ENCODE data around the gene PRKCB.

The PRKCB gene

GRCh38 chr16:24165273-24165672, 329.5 kb downstream of the PRKCB start:
- no peak for DNase-seq (ENCODE audit: low read depth, low spot score)

DNA sequence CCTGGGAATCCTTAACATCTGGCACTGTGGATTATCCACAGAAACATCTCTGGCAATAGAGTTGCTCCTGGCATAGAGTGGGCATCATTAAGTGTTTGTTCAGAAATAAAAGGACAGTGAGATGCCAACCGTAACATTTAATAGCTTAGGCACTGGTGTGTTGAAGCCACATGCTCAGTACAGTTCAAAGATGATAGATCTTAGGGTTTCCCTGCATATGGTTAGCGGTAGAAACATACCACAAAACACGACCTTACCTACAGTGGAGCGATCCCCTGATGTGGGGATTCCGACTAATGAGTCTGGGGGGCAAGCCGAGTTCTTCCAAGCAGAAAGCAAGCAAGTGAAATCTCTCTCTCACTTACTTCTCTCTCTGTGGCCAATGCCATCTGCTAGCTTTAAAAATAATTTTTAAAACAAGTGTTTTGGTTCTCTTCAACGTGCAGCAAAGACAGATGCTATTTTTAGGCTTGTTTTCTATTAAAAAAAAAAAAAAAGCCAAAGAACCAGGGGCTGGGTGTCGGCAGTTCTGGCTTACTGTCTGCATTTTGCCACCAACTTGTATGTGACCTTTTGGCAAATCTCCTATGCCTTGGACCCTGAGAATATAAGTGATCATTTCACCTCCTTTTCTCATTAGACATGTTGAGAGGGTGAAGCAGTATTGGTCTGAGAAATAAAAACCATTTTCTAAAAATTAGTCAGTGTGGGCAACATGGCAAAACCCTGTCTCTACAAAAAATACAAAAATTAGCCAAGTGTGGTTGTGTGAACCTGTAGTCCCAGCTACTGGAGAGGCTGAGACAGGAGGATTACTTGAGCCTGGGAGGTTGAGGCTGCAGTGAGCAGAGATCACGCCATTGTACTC, 331.1 kb downstream of the PRKCB start:
- no peak for DNase-seq (ENCODE audit: low read depth, low spot score)

GRCh38 chr16:24168856-24169255, 333.1 kb downstream of the PRKCB start:
- DNase-seq (ENCODE audit: low read depth, low spot score): no peak

- DNase-seq (ENCODE audit: low read depth, low spot score): no peak
These were observed 334.6 kb downstream of the PRKCB start for GRCh38 chr16:24170407-24170806.

GRCh38 chr16:24174504-24174903, 338.7 kb downstream of the PRKCB start:
- DNase-seq (ENCODE audit: low read depth, low spot score): no peak

DNA sequence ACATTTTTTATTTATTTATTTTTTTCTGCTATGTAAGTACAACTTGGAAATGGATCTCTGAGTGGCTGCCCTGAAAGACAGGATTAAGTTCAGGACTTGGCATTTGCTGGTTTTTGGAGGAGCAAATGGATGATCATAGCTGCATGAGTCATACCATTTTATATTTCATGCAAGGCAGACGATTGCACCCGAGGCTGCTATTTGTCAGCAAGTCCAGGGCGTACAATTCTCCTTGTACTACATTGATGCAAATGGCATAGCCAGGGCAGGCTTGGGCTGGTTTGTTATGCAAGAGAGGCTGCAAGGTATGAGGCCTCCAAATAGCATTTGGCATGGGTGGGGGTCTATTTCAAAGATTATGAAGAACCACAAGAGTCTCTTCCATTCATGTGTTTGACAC, 339.2 kb downstream of the PRKCB start:
- no peak for DNase-seq (ENCODE audit: low read depth, low spot score)

- DNase-seq (ENCODE audit: low read depth, low spot score): no peak
These were observed 342.7 kb downstream of the PRKCB start for GRCh38 chr16:24178496-24178895.

- no peak for DNase-seq (ENCODE audit: low read depth, low spot score)
These were observed 344.7 kb downstream of the PRKCB start for GRCh38 chr16:24180451-24180850.

- DNase-seq (ENCODE audit: low read depth, low spot score): no peak
These were observed 352.3 kb downstream of the PRKCB start for GRCh38 chr16:24188021-24188542.

- no peak for DNase-seq (ENCODE audit: low read depth, low spot score)
These were observed 353.1 kb downstream of the PRKCB start for GRCh38 chr16:24188751-24189318.

DNA sequence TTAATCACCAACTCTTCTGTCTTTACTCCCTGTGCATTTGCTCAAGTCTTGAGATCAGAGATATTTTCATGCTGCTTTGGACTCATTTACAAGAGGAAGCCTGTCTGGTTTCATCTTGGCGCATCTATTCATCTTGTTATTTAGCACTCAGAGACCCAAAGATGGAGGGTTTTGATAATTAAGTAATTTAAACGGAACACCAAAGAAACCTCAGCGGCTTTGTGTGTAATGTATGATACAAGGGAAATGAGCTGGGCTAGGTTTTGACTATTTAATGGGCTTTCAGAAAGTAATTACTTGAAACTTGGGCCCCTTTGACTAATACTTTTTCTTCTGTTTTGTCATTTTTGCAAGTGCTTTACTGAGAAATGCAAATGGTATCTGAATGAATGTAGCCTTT, 354.2 kb downstream of the PRKCB start:
- no peak for DNase-seq (ENCODE audit: low read depth, low spot score)

DNA sequence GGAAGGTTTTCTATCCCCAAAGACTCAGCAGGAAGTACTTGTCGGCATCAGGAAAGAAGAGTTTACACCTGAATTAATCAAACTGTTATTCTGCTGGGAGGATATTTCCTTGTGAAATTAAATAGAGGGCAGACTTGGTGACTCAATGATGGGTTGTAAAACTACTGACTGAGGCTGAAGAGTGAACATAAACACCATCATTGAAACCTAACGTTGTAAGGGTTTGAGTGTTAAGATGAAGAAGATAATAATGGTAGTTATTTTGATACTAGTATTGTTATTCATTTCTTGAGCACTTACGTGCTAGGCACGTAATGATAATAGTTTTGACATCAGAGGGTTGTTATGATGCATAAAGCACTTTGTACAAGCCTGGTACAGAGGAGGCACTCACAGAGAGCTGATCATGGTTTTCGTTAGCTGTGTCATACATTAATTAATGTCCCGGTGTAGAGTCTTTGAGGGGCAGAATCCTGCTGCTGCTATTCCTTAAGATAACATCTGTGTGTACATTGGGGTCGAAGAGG, 356.2 kb downstream of the PRKCB start:
- no peak for DNase-seq (ENCODE audit: low read depth, low spot score)

GRCh38 chr16:24195221-24195620, 359.4 kb downstream of the PRKCB start:
- DNase-seq (ENCODE audit: low read depth, low spot score): no peak

GRCh38 chr16:24198807-24199533, 363.2 kb downstream of the PRKCB start:
- no peak for DNase-seq (ENCODE audit: low read depth, low spot score)

DNA sequence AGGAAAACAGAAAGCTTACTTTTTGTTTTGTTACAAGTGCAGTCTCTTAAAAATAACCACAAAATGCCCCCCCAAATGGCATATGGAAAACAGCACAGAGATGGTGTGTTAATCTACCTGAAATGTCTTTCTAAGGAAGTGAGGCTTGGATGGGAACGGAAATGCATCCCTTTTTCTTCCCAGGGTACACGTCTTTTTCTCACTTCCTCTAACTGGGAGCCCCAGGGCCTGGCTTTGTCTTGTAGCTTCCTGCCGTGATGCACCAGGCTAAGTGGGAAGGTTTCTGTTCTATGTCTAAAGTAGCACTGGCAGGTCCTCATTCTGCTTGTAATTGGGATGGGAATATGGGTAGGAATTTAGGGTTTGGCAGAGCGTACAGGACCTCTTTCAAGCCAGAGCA, 367.9 kb downstream of the PRKCB start:
- no peak for DNase-seq (ENCODE audit: low read depth, low spot score)

DNA sequence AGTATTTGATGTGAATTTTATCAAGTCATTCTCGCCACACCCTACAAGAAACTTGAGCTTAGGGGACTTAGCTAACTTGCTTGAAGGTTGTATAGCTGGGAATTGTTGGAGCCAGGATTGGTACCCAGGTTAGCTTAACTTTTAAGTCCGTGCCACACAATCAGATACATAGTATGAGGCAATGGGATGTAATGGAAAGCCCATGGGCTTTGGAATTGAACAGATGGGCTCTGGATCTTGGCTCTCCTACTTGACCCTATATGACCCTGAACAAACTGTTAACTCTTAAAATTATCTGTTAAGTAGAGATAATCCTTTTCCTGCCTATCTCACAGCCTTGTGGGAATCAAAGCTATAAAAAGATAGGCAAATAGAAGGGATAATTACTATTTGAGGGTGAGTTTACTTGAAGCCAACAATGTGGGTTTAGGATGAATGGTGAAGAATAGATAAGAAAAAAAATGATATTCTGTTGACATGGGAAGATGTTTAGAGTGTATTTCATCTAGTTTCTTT, 368.4 kb downstream of the PRKCB start:
- DNase-seq (ENCODE audit: low read depth, low spot score): no peak

DNA sequence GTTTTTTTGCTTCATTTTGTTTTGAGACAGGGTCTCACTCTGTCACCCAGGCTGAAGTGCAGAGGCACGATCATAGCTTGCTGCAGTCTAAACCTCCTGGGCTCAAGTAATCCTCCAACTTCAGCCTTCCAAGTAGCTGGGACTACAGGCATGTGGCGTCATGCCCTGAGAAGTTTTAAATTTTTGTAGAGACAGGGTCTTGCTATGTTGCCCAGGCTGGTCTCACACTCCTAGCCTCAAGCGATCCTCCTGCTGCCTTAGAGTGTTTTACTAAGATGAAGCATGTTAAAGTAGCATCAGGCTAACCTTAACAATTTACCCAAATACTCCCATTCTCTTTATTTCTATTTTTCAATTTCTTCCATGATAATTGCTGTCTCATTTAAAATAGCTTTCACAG, 371.1 kb downstream of the PRKCB start:
- DNase-seq (ENCODE audit: low read depth, low spot score): no peak

DNA sequence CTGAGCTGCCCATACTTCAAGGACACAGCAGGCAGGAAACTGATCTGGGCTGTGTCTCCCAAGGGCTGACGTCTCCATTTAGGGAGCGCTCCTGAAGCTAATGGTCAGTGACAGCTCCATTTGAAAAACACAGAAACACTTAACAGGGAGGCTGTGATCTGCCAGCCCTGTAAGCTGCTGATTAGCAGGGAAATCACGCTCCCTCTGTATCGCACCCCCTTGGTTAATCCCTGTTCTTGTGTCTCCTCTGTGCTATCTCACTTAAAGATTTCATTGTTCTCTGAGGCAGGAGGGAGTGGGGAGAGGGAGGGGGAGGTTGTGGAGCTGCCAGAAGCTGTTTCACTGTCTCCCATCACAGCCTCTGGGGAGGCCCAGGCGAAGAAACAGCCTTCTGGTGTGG, 372.9 kb downstream of the PRKCB start:
- DNase-seq (ENCODE audit: low read depth, low spot score): no peak

GRCh38 chr16:24214992-24215391, 379.2 kb downstream of the PRKCB start:
- DNase-seq (ENCODE audit: low read depth, low spot score): no peak

GRCh38 chr16:24216961-24217360, 381.2 kb downstream of the PRKCB start:
- DNase-seq (ENCODE audit: low read depth, low spot score): no peak

DNA sequence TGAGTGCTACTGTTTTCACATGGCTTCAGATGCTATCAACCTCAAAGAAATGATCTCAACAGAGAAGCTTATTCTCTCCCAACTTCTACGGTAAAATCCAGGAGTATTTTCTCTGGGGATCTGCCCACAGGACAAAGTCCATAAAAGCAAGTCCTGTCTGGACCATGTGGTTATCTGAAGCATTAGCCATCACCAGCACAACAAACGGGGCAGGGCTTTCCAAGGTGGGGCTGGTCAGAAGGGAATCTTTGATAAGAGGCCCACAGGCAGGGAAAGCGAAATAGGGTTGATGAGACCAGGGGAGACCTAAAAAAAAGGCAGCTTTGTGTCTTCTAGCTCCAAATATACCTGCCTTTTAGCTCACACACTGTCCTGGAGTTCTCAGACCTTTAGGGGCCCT, 381.7 kb downstream of the PRKCB start:
- DNase-seq (ENCODE audit: low read depth, low spot score): no peak

DNA sequence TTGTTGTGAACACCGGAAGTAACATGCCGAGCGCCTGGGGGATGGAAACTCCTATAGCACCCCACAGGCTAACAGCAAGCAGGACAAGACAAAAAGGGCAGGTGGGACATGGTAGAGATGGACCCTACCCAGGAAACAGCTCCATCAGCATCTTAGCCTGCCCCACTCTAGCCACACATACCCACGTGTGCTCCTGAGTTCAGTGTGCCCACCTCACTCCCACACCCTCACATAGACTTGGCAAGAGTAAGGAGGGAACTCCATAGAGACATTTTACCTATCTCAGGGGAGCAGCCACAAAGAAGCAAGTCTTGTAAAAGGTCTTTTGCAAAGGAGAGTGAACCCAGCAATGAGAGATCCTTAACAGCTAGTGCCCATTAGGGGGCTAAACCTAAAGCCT, 382.5 kb downstream of the PRKCB start:
- DNase-seq (ENCODE audit: low read depth, low spot score): no peak

Data from brain pericyte (primary cell).